IPS DF 19.7 (cell line): ENCODE data around the gene NOP14.
"Not testable (repeated sequence)": the region's sequence is repeated elsewhere in the genome, so short reads cannot be mapped to it uniquely, and the experiment has no call there.

Source experiments
- DNase-seq: peaks from one replicate; pipeline ENCODE4 v3.0.0-alpha.2; 2013; ENCODE audit warnings: low read depth, low spot score

NOP14 gene

GRCh38 chr4:2942532-2943363, 20.5 kb downstream of the NOP14 start:
- DNase-seq, result no peak

GRCh38 chr4:2942037-2942531, 21.1 kb downstream of the NOP14 start:
- no peak for DNase-seq

- no peak for DNase-seq
Measured at GRCh38 chr4:2941138-2942036, 21.8 kb downstream of the NOP14 start.

GRCh38 chr4:2940267-2941137, 22.7 kb downstream of the NOP14 start:
- DNase-seq, result no peak

GRCh38 chr4:2939383-2940243, 23.6 kb downstream of the NOP14 start:
- no peak for DNase-seq

- DNase-seq, result no peak
Measured at GRCh38 chr4:2938906-2939305, 24.3 kb downstream of the NOP14 start.

- not testable (repeated sequence) for DNase-seq
Measured at GRCh38 chr4:2938411-2938810, 24.8 kb downstream of the NOP14 start.

GRCh38 chr4:2937986-2938385, 25.2 kb downstream of the NOP14 start:
- no peak for DNase-seq

- DNase-seq, result no peak
Measured at GRCh38 chr4:2937146-2937857, 25.9 kb downstream of the NOP14 start.

- no peak for DNase-seq
Measured at GRCh38 chr4:2936773-2937145, 26.4 kb downstream of the NOP14 start.

GRCh38 chr4:2935762-2936743, 27.2 kb downstream of the NOP14 start:
- no peak for DNase-seq

- DNase-seq, result peak; percentile 30
Measured at GRCh38 chr4:2934813-2935761, 28.1 kb downstream of the NOP14 start.

- DNase-seq, result no peak
Measured at GRCh38 chr4:2934077-2934812, 29.0 kb downstream of the NOP14 start.

- no peak for DNase-seq
Measured at GRCh38 chr4:2933566-2934076, 29.6 kb downstream of the NOP14 start.

GRCh38 chr4:2932951-2933565, 30.1 kb downstream of the NOP14 start:
- no peak for DNase-seq

- no peak for DNase-seq
Measured at GRCh38 chr4:2932321-2932950, 30.8 kb downstream of the NOP14 start.
